Body of pancreas (tissue), 4 donors: ENCODE data around the gene ALDH1A2. TPM values are rescaled to one million over a fixed set of nuclear protein-coding genes. Genes with fewer than 3 reads are reported as not detected.

Experiments used
- ATAC-seq: fragments of 150-250 bp; one replicate; pipeline ENCODE4 v1.9.1; 2016
- DNase-seq, 4 donors: peaks; one replicate each; pipeline ENCODE4 v3.0.0-alpha.2; 2019
- H3K27ac ChIP-seq, 4 donors: fragments of 200-600 bp; sonication (generic); 1 replicate in 3 of 4; 2 replicates in 1 of 4; pipeline versions ENCODE4 v1.5.1 to v1.6.1; 2016 to 2019; ENCODE audit warnings: mild to moderate bottlenecking in 1 of 4, mixed read lengths in 1 of 4, moderate library complexity in 1 of 4
- H3K27me3 ChIP-seq, 2 donors: fragments of 200-600 bp; sonication (generic); one replicate each; pipeline ENCODE4 v1.6.0; 2016; ENCODE audit warnings: mild to moderate bottlenecking in 1 of 2
- H3K36me3 ChIP-seq, 2 donors: fragments of 200-600 bp; sonication (generic); replicated peaks in 1 of 2; 2 replicates each; pipeline ENCODE4 v1.5.1; 2016; ENCODE audit warnings: low read depth in 2 of 2; ENCODE audit not compliant: insufficient read depth in 1 of 2
- H3K4me1 ChIP-seq: fragments of 200-600 bp; sonication (generic); one replicate; pipeline ENCODE4 v1.6.0; 2016
- H3K4me3 ChIP-seq, 2 donors: fragments of 200-600 bp; sonication (generic); 1 replicate in 1 of 2; 2 replicates in 1 of 2; pipeline ENCODE4 v1.5.1; 2016 to 2019
- H3K9me3 ChIP-seq, 3 donors: fragments of 200-600 bp; sonication (generic); 1 replicate in 2 of 3; 2 replicates in 1 of 3; pipeline ENCODE4 v1.5.1; 2016
- POLR2A ChIP-seq, 3 donors: fragments of 450-650 bp; IDR thresholded peaks; one replicate each; pipeline ENCODE4 v1.6.1; 2016; ENCODE audit warnings: antibody characterized with exemption in 3 of 3, mild to moderate bottlenecking in 2 of 3
- WGBS, 2 donors: methylation state at CpG; one replicate each; pipeline ENCODE4 v1.1.5; 2017; 5-methylcytosine and 5-hydroxymethylcytosine counted together
- intact Hi-C: fragments of 100-400 bp; cut with DNase I; formaldehyde crosslinking; loops from one replicate; pipeline ENCODE4 v1.15.1; 2023
- total RNA-seq, 2 donors: library from RNA; depleted of rRNA; stranded (reverse); fragments of >200 nt; gene quantifications; one replicate each; pipeline ENCODE4 v1.1.0, GENCODE V29; 2016
- TF ChIP-seq, protein P1 (sequence below), 7 experiments: fragments of 450-650 bp in 4 of 7; fragments of 200-600 bp in 3 of 7; sonication (generic) in 3 of 7; IDR thresholded peaks; one replicate each; pipeline ENCODE4 v1.5.1; 2016 to 2019; ENCODE audit warnings: antibody characterized with exemption in 7 of 7

The ALDH1A2 gene
- total RNA-seq, 2 donors from 2014 or later, result 1.6 to 2.1 TPM

DNA sequence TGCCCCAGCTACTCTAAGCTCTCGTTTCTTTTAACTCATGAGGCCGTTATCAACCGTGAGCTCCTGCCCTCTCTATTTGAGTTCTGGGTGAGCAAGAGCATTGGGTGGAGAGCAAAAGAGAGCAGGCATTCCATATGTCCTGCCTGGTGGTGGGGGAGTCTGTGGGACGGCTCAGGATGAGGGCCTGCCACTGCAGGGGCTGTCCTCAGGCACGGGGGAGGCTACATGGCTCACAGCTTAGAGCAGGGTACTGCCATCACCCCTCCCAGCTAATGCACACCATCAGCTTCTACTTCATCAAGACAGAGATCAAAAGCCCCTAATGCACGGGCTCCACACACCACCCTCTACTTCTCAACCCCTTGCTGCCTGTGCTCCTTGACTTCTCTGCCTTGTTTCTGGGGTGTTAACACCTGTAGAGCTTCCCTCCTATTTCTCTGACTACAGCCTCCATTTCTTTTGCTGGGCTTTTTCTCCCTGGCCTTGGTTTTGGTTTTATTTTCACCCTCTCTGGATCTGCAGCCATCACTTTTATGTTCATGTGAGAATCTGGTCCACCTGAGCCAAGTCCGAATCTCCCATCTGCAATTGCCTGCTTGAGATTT is 114.1 kb downstream of the ALDH1A2 start:
- Histone ChIP-seq H3K27ac (no peak overlapping the region), H3K4me3 (no peak overlapping the region), H3K4me1 (no peaks in the 10 kb centered on the region), H3K9me3 (no peaks in the 10 kb centered on the region), H3K27me3 (no peaks in the 10 kb centered on the region), H3K36me3 (no peaks in the 10 kb centered on the region)
- TF ChIP-seq, protein P1, sequence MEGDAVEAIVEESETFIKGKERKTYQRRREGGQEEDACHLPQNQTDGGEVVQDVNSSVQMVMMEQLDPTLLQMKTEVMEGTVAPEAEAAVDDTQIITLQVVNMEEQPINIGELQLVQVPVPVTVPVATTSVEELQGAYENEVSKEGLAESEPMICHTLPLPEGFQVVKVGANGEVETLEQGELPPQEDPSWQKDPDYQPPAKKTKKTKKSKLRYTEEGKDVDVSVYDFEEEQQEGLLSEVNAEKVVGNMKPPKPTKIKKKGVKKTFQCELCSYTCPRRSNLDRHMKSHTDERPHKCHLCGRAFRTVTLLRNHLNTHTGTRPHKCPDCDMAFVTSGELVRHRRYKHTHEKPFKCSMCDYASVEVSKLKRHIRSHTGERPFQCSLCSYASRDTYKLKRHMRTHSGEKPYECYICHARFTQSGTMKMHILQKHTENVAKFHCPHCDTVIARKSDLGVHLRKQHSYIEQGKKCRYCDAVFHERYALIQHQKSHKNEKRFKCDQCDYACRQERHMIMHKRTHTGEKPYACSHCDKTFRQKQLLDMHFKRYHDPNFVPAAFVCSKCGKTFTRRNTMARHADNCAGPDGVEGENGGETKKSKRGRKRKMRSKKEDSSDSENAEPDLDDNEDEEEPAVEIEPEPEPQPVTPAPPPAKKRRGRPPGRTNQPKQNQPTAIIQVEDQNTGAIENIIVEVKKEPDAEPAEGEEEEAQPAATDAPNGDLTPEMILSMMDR (IDR thresholded peaks at IDR 0.05), result no peak
- no peak for TF ChIP-seq POLR2A (IDR thresholded peaks at IDR 0.05)
- WGBS, 2 donors, result 85 to 87% methylated on average over 7 of the region's 7 CpGs
- intact Hi-C loops, result no loop called here
- ATAC-seq (no peak), DNase-seq (no peak)

DNA sequence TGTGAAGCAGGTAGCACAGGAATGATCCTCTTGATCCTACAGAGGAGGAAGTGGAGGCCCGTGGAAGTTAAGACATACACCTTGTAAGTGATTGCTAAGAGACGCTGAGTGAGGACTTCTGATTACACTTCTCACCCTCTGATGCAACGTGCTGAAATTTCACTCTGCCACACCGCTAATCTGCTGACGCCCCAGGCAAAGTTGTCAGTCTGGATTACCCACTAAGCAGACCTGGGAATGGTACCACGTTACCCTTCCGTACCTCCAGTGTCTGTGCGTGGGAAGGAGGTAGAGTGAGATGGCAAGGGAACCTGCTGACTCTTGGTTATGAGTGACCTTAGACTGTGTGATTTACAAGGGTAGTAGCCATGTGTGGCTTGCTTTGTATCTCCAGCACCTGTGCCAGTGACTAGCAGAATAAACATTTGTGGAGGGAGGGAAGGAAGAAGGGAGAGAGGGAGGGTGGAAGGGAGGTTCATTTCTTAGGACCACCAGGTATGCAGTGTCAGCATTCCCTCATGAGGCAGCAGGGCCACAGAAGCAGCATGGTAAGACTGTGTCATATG is 115.0 kb downstream of the ALDH1A2 start:
- DNase-seq (no peak), ATAC-seq (no peak)
- no peaks in the 10 kb centered on the region for H3K9me3 ChIP-seq
- no peak for TF ChIP-seq POLR2A (IDR thresholded peaks at IDR 0.05)
- TF ChIP-seq, protein P1 (IDR thresholded peaks at IDR 0.05), result no peak
- intact Hi-C loops, result no loop called here
- no peaks in the 10 kb centered on the region for H3K36me3 ChIP-seq
- no peaks in the 10 kb centered on the region for H3K27me3 ChIP-seq
- WGBS, 2 donors, result 63 to 83% methylated on average over 8 of the region's 8 CpGs
- H3K4me1 ChIP-seq, result no peaks in the 10 kb centered on the region
- H3K27ac ChIP-seq, result no peak overlapping the region
- H3K4me3 ChIP-seq, result no peak overlapping the region

DNA sequence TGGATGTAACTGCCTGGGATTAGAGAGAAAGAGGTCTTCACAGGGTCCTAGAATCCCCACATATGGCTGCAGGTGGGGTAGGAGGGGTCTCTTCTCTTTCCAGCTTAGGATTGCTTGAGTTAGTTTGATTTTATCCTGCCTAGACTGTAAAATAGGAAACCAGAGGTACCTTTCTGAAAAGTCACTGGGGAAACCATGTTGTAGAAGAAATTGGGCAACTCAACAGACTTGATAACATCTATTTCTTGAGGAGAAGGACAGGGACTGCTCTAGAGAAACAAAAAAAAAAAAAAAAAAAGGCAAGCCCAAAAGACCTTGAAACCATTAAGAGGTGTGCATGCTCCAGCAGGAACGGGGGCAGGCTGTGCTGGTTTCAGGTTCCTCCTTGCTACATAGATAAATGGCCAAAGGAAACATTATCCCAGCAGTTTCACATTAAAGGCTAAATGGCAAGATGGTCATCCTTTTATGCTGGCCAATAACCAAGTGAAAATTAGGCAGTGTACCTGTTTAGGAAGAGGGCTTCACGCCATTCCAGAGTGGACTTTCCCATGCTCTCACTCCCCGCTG is 116.1 kb downstream of the ALDH1A2 start:
- Histone ChIP-seq H3K4me1 (no peaks in the 10 kb centered on the region), H3K36me3 (no peaks in the 10 kb centered on the region), H3K9me3 (no peaks in the 10 kb centered on the region), H3K27ac (no peak overlapping the region), H3K4me3 (no peak overlapping the region), H3K27me3 (no peaks in the 10 kb centered on the region)
- ATAC-seq (no peak), DNase-seq (no peak)
- TF ChIP-seq, protein P1 (IDR thresholded peaks at IDR 0.05), result no peak
- TF ChIP-seq POLR2A (IDR thresholded peaks at IDR 0.05), result no peak
- WGBS, 2 donors, result 84 to 86% methylated on average over 3 of the region's 3 CpGs
- intact Hi-C loops, result no loop called here

DNA sequence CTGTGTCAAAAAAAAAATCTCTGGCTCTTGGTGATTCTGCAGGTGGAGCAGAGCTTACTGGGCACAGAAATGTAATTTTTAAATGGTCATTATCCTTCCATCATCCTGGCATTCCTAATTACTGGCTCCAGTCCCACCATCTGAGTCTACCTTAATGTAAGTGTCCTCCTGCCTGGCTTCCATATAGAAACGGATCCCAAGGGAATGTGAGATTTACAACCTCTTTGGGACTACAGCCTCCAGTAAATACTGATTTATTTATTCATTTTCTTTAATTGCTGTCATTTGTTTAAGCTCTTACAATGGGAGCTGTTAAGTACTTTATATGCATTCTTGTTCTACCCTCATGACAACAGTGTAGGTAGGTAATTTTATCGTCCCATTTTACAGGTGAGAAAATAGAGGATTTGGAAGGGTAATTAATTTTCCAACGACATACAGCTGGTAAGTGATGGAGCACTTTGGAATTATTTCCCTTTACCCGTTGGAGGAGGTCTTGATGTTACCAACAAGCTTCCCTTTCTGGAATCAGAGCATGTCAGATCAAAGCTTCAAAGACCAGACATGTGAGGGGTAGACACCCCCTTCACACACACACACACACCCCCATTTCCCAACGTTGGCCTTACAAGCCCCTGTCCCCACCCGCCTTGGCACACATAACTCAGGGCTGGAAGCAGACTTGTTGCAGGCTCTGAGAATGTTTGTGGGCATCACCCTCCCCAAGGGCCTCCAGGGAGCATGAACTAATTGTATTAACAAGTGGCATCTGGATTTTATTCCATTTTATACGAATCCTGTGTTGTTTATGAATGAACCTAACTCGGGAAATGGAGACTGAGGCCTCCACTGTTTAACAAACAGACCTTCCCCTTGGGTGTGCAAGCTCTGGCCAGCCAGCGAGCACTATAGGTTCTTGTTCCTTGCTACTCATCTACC is 116.9 kb downstream of the ALDH1A2 start:
- ATAC-seq, result no peak
- no peak for DNase-seq
- Histone ChIP-seq H3K4me1 (no peaks in the 10 kb centered on the region), H3K36me3 (no peaks in the 10 kb centered on the region), H3K27me3 (no peaks in the 10 kb centered on the region), H3K27ac (no peak overlapping the region), H3K4me3 (no peak overlapping the region), H3K9me3 (no peaks in the 10 kb centered on the region)
- intact Hi-C loops, result no loop called here
- no peak for TF ChIP-seq POLR2A (IDR thresholded peaks at IDR 0.05)
- 71 to 77% methylated on average over 9 of the region's 9 CpGs for WGBS, 2 donors

DNA sequence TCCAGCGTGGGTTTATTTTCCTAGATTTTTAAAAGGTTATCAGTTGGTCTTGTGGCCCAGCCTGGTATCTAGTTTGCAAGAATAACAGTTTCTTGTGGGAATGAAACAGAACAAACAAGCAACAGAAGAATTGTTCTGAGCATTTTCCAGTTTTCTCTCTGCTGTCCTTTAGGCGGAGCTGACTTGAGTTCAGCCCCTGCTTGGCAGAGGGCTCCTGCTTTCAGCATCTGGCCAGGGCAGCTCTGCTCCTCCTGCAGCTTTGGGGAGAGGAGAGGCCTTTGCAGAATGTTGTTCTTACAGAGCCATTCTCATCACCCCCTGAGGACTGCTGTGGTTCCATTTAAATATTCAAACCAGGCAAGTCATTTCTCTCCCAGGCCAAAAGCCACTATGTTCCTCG is 117.7 kb downstream of the ALDH1A2 start:
- intact Hi-C loops, result no loop called here
- TF ChIP-seq POLR2A (IDR thresholded peaks at IDR 0.05), result no peak
- TF ChIP-seq, protein P1 (IDR thresholded peaks at IDR 0.05), result no peak
- ATAC-seq, result no peak
- no peak overlapping the region for H3K27ac ChIP-seq
- WGBS, 2 donors, result 49 to 58% methylated on average over 3 of the region's 3 CpGs
- H3K4me1 ChIP-seq, result no peaks in the 10 kb centered on the region
- no peaks in the 10 kb centered on the region for H3K9me3 ChIP-seq
- no peaks in the 10 kb centered on the region for H3K27me3 ChIP-seq
- no peaks in the 10 kb centered on the region for H3K36me3 ChIP-seq
- H3K4me3 ChIP-seq, result no peak overlapping the region
- peak in 1 of 4 donors; percentile 6 for DNase-seq
